ENCODE measurements around the gene MCRIP1.

GRCh38 chr17:81858170-81858966 lies 25.3 kb upstream of the MCRIP1 start:
- no peak for TF ChIP-seq CTCF (IDR thresholded peaks at IDR 0.05; ENCODE audit: control extremely low read depth in 1 of 3, insufficient read depth in 1 of 3, low read depth in 1 of 3, low read length in 3 of 3)
- no peak for TF ChIP-seq EZH2 (IDR thresholded peaks at IDR 0.05; ENCODE audit: low read depth, low read length, severe bottlenecking)
- TF ChIP-seq POLR2A (IDR thresholded peaks at IDR 0.05; ENCODE audit: control extremely low read depth in 1 of 2, low read depth in 2 of 2, low read length in 2 of 2), result no peak
- TF ChIP-seq RBBP5 (IDR thresholded peaks at IDR 0.05; ENCODE audit: borderline replicate concordance, low read depth, low read length), result no peak
- TF ChIP-seq USF2 (IDR thresholded peaks at IDR 0.05; ENCODE audit: low read length), result no peak
- TF ChIP-seq CHD2 (IDR thresholded peaks at IDR 0.05; ENCODE audit: low read length), result no peak
- no peak for TF ChIP-seq BRCA1 (IDR thresholded peaks at IDR 0.05; ENCODE audit: low read depth, low read length)
- no peak for TF ChIP-seq CEBPB (IDR thresholded peaks at IDR 0.05; ENCODE audit: low read depth, low read length)
- no peak for TF ChIP-seq MAX (IDR thresholded peaks at IDR 0.05)
- no peak for TF ChIP-seq SUZ12 (IDR thresholded peaks at IDR 0.05; ENCODE audit: low read length)

Measured in H1 (cell line).